Pancreas (tissue), 10 donors: ENCODE measurements around the gene HOXA4. TPM values are rescaled to one million over a fixed set of nuclear protein-coding genes. Genes with fewer than 3 reads are reported as not detected.
A peak's percentile ranks its signal among the peaks of the same experiment; 100 is the strongest.

ENCODE experiments used
- ATAC-seq, 4 donors: fragments of 200-7000 bp; cut with Tn5 transposase; one replicate each; pipeline versions ENCODE4 v1.8.0 to v1.9.1; 2020; ENCODE audit warnings: mild to moderate bottlenecking in 4 of 4, moderate library complexity in 4 of 4
- DNase-seq, 6 donors: peaks; one replicate each; pipeline ENCODE4 v3.0.0-alpha.2; 2020
- FAIRE-seq: peaks from 2 replicates; lab custom pipeline; 2012; peaks lifted over from hg19 to GRCh38; lab: Jason Lieb, UNC
- H3K27ac ChIP-seq, 4 donors: fragments of 200-600 bp; sonication (generic); 1 replicate in 3 of 4; 2 replicates in 1 of 4; pipeline versions ENCODE4 v1.5.0 to v1.8.0; 2020
- H3K27me3 ChIP-seq, 4 donors: fragments of 200-600 bp; one replicate each; pipeline ENCODE4 v1.8.0; 2021
- H3K36me3 ChIP-seq, 3 donors: fragments of 200-600 bp; sonication (generic) in 1 of 3; one replicate each; pipeline versions ENCODE4 v1.5.0 to v1.8.0; 2020 to 2021
- H3K4me1 ChIP-seq, 3 donors: fragments of 200-600 bp; one replicate each; pipeline ENCODE4 v1.8.0; 2021
- H3K4me3 ChIP-seq, 4 donors: fragments of 200-600 bp; sonication (generic) in 2 of 4; one replicate each; pipeline versions ENCODE4 v1.5.0 to v1.8.0; 2020 to 2021
- H3K9me3 ChIP-seq, 4 donors: fragments of 200-600 bp; one replicate each; pipeline ENCODE4 v1.8.0; 2021
- WGBS, 2 donors: extraction: QIAGEN DNeasy Blood & Tissue Kit; methylation state at CpG; one replicate each; pipeline ENCODE4 v1.1.7; 2013; 5-methylcytosine and 5-hydroxymethylcytosine counted together
- intact Hi-C, 3 donors: fragments of 100-400 bp; cut with DNase I; formaldehyde crosslinking; loops; one replicate each; pipeline versions ENCODE4 v1.11.1 to v1.14.2; 2022
- polyA plus RNA-seq, 2 donors: library from polyadenylated mRNA; stranded (reverse); fragments of 200-250 nt; gene quantifications; one replicate each; pipeline ENCODE4 v1.2.3, GENCODE V29; 2013
- total RNA-seq, 6 donors: library from RNA; stranded (reverse); fragmentation: NEBNext Ultra II Directional in 4 of 6; extraction: Animal tissue kit (Norgen Biotek cat#: 25700) in 4 of 6; gene quantifications; one replicate each; pipeline versions ENCODE4 v1.2.1 to v1.2.4, GENCODE V29; 2021 to 2023
- TF ChIP-seq, protein P1 (sequence below), 4 donors: fragments of 200-600 bp; sonication (generic) in 3 of 4; IDR thresholded peaks; one replicate each; pipeline versions ENCODE4 v1.5.0 to v1.8.0; 2021; ENCODE audit warnings: antibody characterized with exemption in 4 of 4
- donor health status: healthy with polysubstance abuse.
- donor health status: DM: no; HTN: no; CAD: no; lungs with moderate emphysema.
- donor health status: DM: no; HTN: no; CAD: no.
- donor health status: control.
- donor health status: control.
- donor health status: Bipolar disorder and iron deficiency.
- donor health status: DM: yes; HTN: yes; CAD: no.
- donor health status: DM: no; HTN: no; CAD: no.
- donor health status: DM: no; HTN: no; CAD: no.
- donor health status: DM: yes; HTN: yes; CAD: no.

HOXA4 gene
- total and polyA plus RNA-seq, 8 donors = 0.19 to 2.4 (median 0.58) TPM

DNA sequence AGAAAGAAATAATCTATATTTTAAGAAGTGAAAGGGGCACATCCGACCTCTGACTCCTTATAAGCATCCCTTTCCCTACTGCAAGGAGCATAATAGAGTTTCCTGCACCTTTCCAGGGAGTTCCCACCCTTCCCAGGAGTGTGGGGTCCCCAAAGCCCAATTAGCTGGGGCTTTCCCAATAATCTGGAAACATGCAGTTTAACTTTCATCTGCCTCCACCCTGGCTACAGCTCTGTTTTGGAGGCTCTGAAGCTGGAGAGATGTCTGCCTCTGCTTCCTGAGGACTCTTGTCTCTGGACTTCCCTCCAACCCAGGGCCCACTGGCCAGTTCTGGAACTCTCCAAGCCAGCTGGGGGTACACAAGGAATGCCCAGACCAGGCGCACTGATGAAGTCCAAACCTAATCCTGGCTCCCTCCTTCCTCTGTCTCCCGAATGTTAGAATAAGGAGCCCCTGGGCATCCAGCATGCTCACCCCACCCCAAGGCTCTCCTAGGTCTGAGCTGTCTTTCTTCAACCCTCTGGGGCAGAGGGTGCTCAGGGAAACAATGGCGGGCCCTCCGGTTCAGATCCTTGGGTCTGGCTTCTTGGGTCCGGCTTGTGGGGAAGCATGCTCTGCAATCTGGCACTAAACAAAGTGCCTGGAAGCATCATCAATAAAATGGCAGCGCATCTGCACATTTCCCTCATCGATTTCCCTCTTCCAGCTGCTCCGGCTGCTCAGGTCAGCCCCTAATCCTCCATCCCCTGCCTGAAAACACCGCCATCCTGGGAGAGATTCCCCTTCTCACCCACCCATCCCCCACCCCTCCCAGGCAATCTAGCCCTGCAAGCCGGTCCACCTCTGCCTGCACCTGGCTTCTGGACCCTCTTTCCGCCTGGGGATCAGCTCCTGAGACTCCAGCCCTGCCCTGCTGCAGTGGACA, 13.3 kb downstream of the HOXA4 start:
- WGBS, 2 donors = 12 to 29% methylated on average over 12 of the region's 12 CpGs

DNA sequence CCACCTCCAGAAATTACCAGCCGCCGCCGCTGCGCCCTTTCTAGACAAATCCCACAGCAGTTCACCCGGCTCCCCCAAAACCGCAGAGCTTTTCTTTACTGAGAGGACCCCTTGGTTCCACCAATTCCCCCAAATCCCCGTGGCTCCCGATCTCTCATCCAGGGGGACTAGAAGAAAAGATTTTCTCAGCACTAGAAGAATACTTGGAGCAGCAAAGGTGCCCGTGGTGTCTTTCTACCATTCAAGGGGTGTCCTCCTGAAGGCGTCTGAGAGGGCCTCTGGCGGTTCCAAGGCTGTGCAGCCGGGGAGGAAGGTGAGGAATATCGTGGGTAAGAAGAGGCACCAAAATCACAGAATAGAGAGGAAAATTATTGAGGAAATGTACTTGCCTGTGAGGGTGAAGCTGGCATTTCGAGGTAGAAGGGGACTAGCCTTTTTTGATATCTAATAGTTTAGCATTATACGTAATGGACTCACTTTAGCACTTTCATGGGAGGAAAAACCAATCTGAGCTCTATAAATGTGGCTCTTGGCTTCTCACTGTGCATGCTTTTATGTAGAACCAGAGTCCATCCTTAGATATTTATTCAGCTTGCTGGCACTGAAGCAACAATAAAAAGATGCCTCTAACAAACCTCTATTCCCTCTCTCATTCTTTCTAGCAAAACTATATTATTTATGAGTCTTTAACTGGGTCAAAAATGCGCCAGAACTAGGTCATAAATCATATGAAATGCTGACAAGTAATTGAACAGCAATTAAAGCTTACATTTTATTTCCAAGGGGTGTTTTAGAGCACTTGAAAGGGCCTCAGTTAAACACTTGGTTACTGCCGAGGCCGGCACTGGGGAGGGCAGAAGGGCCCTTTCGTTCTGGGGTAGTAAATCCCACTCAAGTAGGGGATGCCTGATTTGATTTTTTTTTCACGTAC, 14.3 kb downstream of the HOXA4 start:
- 33 to 47% methylated on average over 20 of the region's 20 CpGs for WGBS, 2 donors
- ATAC-seq (no peak), DNase-seq (no peak), FAIRE-seq (no peak)
- TF ChIP-seq, protein P1, sequence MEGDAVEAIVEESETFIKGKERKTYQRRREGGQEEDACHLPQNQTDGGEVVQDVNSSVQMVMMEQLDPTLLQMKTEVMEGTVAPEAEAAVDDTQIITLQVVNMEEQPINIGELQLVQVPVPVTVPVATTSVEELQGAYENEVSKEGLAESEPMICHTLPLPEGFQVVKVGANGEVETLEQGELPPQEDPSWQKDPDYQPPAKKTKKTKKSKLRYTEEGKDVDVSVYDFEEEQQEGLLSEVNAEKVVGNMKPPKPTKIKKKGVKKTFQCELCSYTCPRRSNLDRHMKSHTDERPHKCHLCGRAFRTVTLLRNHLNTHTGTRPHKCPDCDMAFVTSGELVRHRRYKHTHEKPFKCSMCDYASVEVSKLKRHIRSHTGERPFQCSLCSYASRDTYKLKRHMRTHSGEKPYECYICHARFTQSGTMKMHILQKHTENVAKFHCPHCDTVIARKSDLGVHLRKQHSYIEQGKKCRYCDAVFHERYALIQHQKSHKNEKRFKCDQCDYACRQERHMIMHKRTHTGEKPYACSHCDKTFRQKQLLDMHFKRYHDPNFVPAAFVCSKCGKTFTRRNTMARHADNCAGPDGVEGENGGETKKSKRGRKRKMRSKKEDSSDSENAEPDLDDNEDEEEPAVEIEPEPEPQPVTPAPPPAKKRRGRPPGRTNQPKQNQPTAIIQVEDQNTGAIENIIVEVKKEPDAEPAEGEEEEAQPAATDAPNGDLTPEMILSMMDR (IDR thresholded peaks at IDR 0.05) = no peak
- peak overlapping the region in 2 of 4 donors; percentile 19 to 34 for H3K4me3 ChIP-seq
- H3K36me3 ChIP-seq = no peaks in the 10 kb centered on the region
- intact Hi-C loops = no loop called here
- H3K9me3 ChIP-seq = no peaks in the 10 kb centered on the region
- H3K4me1 ChIP-seq = no peaks in the 10 kb centered on the region
- H3K27me3 ChIP-seq = peaks cover 0 to 60% (median 2%) of the 10 kb centered on the region in 4 donors
- H3K27ac ChIP-seq = no peak overlapping the region

More for the DNA sequence above, 13.3 kb downstream of the HOXA4 start:
- intact Hi-C loops = no loop called here
- no peaks in the 10 kb centered on the region for H3K9me3 ChIP-seq
- ATAC-seq (no peak), DNase-seq (peak in 1 of 6 donors; percentile 34), FAIRE-seq (no peak)
- TF ChIP-seq, protein P1 (IDR thresholded peaks at IDR 0.05) = no peak
- H3K27me3 ChIP-seq = peaks cover 0 to 53% (median 4%) of the 10 kb centered on the region in 4 donors
- H3K27ac ChIP-seq = no peak overlapping the region
- H3K36me3 ChIP-seq = no peaks in the 10 kb centered on the region
- no peaks in the 10 kb centered on the region for H3K4me1 ChIP-seq
- H3K4me3 ChIP-seq = peak overlapping the region in 1 of 4 donors; percentile 34

DNA sequence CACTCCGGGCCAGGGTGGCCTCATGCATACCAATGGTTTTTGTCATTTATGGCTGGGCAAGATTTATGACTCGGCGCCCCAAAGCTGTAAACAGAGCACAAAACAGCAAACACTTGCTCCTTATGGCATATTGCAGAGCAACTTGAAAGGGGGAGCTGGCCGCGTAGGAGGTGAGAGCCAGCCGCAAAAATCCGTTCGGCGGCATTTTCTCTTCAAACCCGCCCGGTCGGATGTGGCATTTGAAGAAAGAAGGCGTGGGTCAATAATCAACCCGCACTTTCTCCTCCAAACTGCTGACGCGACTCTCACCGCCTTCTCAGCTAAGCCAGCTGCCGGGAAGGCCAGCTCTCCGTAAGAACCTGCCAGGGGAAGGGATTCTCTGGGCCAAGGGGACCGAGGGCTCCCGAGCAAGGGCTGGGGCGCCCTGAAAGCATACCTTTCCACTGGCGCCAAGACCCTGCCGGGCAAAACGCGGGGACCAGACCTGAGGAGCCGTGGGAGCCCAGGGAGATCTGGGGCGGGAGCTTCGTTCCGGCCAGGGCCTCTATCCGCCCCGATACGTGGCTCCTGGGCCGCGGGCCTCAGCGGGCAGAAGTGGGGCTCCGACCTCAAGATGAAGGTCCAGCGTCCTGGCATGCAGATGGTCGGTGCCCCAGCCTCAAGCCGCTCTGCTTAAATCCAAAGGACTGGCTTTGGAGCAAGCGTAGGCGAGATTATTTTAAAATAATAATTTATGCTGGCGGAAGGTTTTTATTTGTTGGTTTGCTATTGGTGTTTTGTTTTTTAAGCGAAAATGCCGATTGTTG, 15.1 kb downstream of the HOXA4 start:
- Histone ChIP-seq H3K4me3 (peak overlapping the region in 3 of 4 donors; percentile 2 to 34 (median 19)), H3K4me1 (no peaks in the 10 kb centered on the region), H3K27ac (peak overlapping the region in 2 of 4 donors; percentile 44), H3K27me3 (peaks cover 0 to 59% (median 2%) of the 10 kb centered on the region in 4 donors), H3K9me3 (no peaks in the 10 kb centered on the region), H3K36me3 (no peaks in the 10 kb centered on the region)
- ATAC-seq (peak in 3 of 4 donors; percentile 9 to 29 (median 28)), DNase-seq (peak in 1 of 6 donors; percentile 60), FAIRE-seq (no peak)
- WGBS, 2 donors = 15 to 19% methylated on average over 45 of the region's 45 CpGs
- intact Hi-C loops = no loop called here
- TF ChIP-seq, protein P1 (IDR thresholded peaks at IDR 0.05) = no peak

DNA sequence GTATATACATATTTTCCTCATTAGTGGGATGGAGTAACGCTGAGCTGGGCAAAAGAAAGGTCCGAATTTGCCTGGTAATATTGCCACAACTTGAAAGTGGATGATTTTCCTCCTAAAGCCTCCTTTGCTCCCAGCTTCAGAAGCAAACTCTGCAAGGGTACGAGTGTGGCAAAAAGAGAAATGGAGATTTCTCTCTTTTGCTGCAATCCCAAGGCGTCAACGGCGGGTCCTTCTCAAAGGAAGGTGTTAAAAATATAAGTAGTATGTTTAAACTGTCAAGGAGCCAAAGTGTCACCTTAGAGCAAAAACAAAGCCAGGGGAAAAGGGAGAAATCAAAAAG, 15.7 kb downstream of the HOXA4 start:
- Histone ChIP-seq H3K27me3 (peaks cover 0 to 57% (median 2%) of the 10 kb centered on the region in 4 donors), H3K4me1 (no peaks in the 10 kb centered on the region), H3K36me3 (no peaks in the 10 kb centered on the region), H3K9me3 (no peaks in the 10 kb centered on the region), H3K4me3 (peak overlapping the region in 3 of 4 donors; percentile 2 to 34 (median 19)), H3K27ac (peak overlapping the region in 1 of 4 donors; percentile 44)
- 29 to 35% methylated on average over 6 of the region's 6 CpGs for WGBS, 2 donors
- intact Hi-C loops = no loop called here
- TF ChIP-seq, protein P1 (IDR thresholded peaks at IDR 0.05) = no peak
- DNase-seq (no peak), FAIRE-seq (no peak), ATAC-seq (no peak)
